ENCODE measurements around the gene ADAMTS2.

The ADAMTS2 gene

DNA sequence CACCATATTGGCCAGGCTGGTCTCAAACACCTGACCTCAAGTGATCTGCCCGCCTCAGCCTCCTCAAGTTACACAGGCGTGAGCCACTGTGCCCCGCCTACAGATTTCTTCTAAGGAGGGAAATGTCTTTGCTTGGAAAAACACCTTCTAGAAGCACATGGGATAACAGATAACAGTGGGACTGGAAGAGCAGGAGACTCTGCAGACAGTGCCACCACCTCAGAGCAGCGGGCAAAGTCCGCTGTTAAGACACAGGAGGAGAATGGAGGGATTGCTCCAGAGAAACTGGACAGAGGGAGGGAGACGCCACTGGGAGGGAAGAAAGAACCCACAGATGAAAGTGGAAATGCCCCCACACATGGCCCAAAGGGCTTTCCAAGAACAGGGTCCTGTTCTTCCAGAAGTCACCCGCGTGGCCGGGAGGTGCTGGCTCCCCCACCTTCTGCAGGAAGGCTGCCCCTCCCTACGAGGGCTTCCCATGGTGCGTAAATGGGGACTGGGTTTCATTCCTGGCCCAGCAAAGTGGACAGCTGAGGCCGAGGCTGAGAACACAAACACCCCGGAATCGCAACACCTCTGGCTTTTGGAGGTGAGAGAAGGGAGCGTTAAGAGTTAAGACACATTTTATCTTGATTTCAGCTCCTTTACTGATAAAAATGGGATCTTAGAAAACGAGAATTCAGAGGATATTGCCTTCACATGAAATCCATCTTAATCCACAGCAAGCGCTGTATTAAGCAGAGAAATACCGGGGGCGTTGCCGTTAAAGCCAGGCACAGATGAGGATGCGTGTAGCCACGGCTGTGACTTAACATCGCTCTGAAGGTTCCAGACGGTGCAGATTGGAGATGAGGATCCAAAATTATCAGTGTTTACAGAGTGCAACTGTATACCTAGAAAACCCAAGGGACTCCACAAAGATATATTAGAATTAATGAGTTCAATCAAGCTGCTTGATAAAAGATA lies 11.2 kb downstream of the ADAMTS2 start:
- Histone ChIP-seq H3K4me1 (ENCODE audit: control insufficient read depth in 2 of 2, insufficient read depth in 2 of 2, low read length in 2 of 2) (no peaks in the 10 kb centered on the region), H3K27ac (ENCODE audit: low read depth in 2 of 2, low read length in 2 of 2) (no peak overlapping the region), H3K9me3 (ENCODE audit: control insufficient read depth in 2 of 2, low read length in 2 of 2) (no peaks in the 10 kb centered on the region), H3K36me3 (ENCODE audit: control insufficient read depth in 2 of 2, insufficient read depth in 2 of 2, low read length in 2 of 2) (no peaks in the 10 kb centered on the region), H3K4me3 (ENCODE audit: low read length in 2 of 2) (no peak overlapping the region), H3K27me3 (ENCODE audit: control insufficient read depth in 2 of 2, insufficient read depth in 2 of 2, low read length in 2 of 2) (no peaks in the 10 kb centered on the region), H3K9ac (ENCODE audit: low read depth in 1 of 2, low read length in 2 of 2) (no peak overlapping the region)

DNA sequence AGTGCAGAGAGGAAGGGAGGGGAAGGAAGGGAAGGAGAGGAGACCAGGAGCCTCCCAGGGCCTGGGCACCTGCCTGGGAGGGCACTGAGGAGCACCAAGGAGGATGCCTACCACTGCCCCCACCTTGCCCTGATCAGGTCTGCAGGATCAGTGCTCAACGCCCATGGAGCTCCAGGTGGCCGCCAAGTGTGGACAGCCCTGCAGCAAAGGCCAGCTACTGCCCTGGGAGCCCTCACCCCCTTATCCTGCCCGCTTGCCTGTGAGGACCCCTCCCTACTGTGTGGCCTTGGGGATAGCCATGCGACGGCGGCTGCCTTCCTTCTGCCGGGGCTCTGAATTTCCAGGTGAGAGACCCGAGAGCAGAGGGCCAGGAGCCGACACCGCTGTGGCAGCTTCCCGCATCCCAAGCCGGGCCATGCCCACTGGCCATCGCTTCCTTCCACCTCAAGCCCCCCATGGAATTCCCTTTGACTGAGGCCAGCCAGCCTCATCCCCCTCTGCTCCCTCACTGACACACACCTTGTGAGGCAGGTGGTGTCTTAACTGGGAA lies 12.4 kb downstream of the ADAMTS2 start:
- Histone ChIP-seq H3K36me3 (ENCODE audit: control insufficient read depth in 2 of 2, insufficient read depth in 2 of 2, low read length in 2 of 2) (no peaks in the 10 kb centered on the region), H3K27ac (ENCODE audit: low read depth in 2 of 2, low read length in 2 of 2) (no peak overlapping the region), H3K4me1 (ENCODE audit: control insufficient read depth in 2 of 2, insufficient read depth in 2 of 2, low read length in 2 of 2) (no peaks in the 10 kb centered on the region), H3K27me3 (ENCODE audit: control insufficient read depth in 2 of 2, insufficient read depth in 2 of 2, low read length in 2 of 2) (no peaks in the 10 kb centered on the region), H3K4me3 (ENCODE audit: low read length in 2 of 2) (no peak overlapping the region), H3K9ac (ENCODE audit: low read depth in 1 of 2, low read length in 2 of 2) (no peak overlapping the region), H3K9me3 (ENCODE audit: control insufficient read depth in 2 of 2, low read length in 2 of 2) (no peaks in the 10 kb centered on the region)

DNA sequence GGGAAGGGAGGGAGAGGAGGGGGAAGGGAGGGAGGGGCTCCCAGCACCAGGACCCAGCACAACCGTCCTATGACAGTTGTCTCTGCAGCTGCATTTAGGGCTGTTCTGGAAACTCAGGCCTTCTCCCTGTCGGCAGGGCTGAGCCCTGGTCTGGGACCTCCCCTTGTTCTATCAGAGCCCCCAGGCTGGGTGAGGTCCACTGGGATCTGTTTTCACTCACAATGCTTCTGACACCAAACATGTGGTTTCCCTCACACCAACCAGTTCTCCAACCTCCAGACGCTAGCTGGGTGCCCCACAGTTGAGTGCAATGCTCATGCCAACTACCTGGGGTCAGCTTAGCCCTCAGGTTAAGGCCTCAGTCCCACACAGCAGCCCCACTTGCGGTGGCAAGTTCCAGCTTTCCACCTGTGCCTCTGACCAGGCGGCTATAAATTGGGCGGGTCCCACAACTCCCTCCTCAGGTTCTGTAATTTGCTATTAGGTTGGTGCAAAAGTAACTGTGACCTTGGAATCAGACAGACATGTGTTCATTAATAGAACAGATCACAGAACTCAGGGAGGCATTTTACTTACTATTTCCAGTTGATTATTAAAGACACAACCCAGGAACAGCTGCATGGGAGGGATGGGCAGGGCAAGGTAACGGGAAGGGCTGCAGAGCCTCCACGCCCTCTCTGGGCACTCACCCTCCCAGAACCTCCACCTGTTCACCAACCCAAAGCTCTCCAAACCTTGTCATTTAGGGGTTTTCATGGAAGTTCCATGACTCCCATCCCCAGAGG lies 13.5 kb downstream of the ADAMTS2 start:
- Histone ChIP-seq H3K9me3 (ENCODE audit: control insufficient read depth in 2 of 2, low read length in 2 of 2) (no peaks in the 10 kb centered on the region), H3K9ac (ENCODE audit: low read depth in 1 of 2, low read length in 2 of 2) (no peak overlapping the region), H3K27me3 (ENCODE audit: control insufficient read depth in 2 of 2, insufficient read depth in 2 of 2, low read length in 2 of 2) (no peaks in the 10 kb centered on the region), H3K36me3 (ENCODE audit: control insufficient read depth in 2 of 2, insufficient read depth in 2 of 2, low read length in 2 of 2) (no peaks in the 10 kb centered on the region), H3K4me1 (ENCODE audit: control insufficient read depth in 2 of 2, insufficient read depth in 2 of 2, low read length in 2 of 2) (no peaks in the 10 kb centered on the region), H3K4me3 (ENCODE audit: low read length in 2 of 2) (no peak overlapping the region), H3K27ac (ENCODE audit: low read depth in 2 of 2, low read length in 2 of 2) (no peak overlapping the region)

DNA sequence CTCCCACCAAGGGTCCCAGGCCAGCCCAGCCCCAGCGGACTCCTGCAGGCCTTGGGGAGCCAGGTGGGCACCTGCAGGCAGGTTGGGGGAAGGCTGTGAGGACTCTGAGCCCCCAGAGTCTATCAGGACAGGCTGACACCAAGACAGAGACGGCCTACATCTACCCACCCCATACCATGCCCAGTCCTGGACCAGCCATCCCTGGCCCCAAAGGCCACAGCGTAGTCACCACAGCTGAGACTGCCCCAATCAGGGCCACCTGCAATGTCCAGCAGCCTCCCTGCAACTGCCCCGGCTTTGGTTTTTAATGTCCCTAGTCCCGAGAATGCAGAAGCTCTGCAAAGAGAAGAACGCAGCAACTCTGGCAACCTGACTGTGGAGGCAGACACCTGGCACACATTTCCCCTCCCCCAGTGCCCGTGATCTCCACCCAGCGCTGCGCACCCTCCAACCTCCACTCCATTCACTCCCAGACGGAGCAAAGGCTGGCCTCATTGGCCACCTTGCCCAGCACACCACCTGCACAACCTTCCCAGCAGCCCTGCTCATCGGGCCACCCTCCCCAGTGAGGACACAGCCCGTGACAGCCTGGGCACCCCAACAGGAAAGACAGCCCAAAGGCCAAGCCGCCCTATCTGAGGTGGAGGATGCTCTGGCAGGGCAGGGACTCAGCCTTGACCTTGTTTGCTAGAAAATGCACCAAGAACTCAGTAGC lies 14.9 kb downstream of the ADAMTS2 start:
- no peaks in the 10 kb centered on the region for H3K27me3 ChIP-seq (ENCODE audit: control insufficient read depth in 2 of 2, insufficient read depth in 2 of 2, low read length in 2 of 2)
- no peak overlapping the region for H3K9ac ChIP-seq (ENCODE audit: low read depth in 1 of 2, low read length in 2 of 2)
- H3K4me3 ChIP-seq (ENCODE audit: low read length in 2 of 2), result no peak overlapping the region
- H3K27ac ChIP-seq (ENCODE audit: low read depth in 2 of 2, low read length in 2 of 2), result no peak overlapping the region
- H3K36me3 ChIP-seq (ENCODE audit: control insufficient read depth in 2 of 2, insufficient read depth in 2 of 2, low read length in 2 of 2), result no peaks in the 10 kb centered on the region
- H3K9me3 ChIP-seq (ENCODE audit: control insufficient read depth in 2 of 2, low read length in 2 of 2), result no peaks in the 10 kb centered on the region
- no peaks in the 10 kb centered on the region for H3K4me1 ChIP-seq (ENCODE audit: control insufficient read depth in 2 of 2, insufficient read depth in 2 of 2, low read length in 2 of 2)

DNA sequence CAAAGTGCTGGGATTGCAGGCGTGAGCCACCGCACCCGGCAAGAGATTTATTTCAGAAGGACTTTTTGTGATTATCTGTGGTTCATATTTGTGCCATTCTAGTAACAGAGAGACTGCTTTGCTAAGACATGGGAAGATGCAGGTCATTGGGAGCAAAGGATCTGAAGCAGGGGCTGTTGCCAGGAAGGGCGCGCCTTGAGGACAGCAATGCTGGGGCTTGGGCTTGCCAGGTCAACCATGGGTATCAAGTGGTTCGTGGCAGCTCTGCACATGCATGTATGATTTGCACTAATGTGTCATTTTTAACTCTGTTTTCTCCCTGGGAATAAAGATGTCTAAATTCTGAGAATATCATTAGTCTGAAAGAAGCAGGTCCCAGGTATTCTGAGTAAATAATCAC lies 17.0 kb downstream of the ADAMTS2 start:
- Histone ChIP-seq H3K9me3 (ENCODE audit: control insufficient read depth in 2 of 2, low read length in 2 of 2) (no peaks in the 10 kb centered on the region), H3K36me3 (ENCODE audit: control insufficient read depth in 2 of 2, insufficient read depth in 2 of 2, low read length in 2 of 2) (no peaks in the 10 kb centered on the region), H3K4me3 (ENCODE audit: low read length in 2 of 2) (no peak overlapping the region), H3K27me3 (ENCODE audit: control insufficient read depth in 2 of 2, insufficient read depth in 2 of 2, low read length in 2 of 2) (no peaks in the 10 kb centered on the region), H3K27ac (ENCODE audit: low read depth in 2 of 2, low read length in 2 of 2) (no peak overlapping the region), H3K9ac (ENCODE audit: low read depth in 1 of 2, low read length in 2 of 2) (no peak overlapping the region), H3K4me1 (ENCODE audit: control insufficient read depth in 2 of 2, insufficient read depth in 2 of 2, low read length in 2 of 2) (no peaks in the 10 kb centered on the region)

DNA sequence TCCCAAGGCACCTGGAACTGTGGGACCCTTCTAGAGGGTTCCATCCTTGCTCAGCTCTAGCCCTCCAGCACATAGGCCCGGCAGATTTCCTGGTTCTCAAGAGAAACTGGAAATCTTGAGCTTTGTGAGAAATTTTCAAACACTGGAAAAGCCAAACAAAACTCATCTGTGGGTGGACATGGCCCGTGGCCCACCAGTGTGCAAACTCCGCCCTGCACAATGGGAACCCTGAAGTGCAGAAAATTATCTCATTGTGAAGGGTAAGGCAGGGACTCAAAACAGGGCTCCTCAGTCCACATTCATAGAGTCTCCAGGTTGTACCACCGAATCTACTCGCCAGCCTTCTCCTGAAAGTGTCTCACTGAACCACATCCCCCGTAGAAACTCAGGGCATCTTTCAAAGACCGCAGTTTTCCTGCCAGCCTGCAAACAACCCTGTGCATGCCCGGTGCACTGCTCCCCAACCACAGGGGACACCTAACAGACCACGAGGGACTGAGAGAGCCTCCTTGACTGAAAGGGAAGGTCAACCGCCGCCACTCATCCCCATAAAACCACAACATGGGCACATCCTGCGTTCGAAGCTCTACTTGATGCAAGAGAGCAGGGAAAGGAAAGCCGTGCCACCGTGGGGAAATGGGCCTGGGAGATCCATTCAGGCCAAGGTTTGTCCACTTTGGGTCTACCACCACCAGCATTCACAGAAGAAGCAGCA lies 18.1 kb downstream of the ADAMTS2 start:
- H3K4me3 ChIP-seq (ENCODE audit: low read length in 2 of 2), result no peak overlapping the region
- no peaks in the 10 kb centered on the region for H3K4me1 ChIP-seq (ENCODE audit: control insufficient read depth in 2 of 2, insufficient read depth in 2 of 2, low read length in 2 of 2)
- H3K9me3 ChIP-seq (ENCODE audit: control insufficient read depth in 2 of 2, low read length in 2 of 2), result no peaks in the 10 kb centered on the region
- no peaks in the 10 kb centered on the region for H3K27me3 ChIP-seq (ENCODE audit: control insufficient read depth in 2 of 2, insufficient read depth in 2 of 2, low read length in 2 of 2)
- H3K36me3 ChIP-seq (ENCODE audit: control insufficient read depth in 2 of 2, insufficient read depth in 2 of 2, low read length in 2 of 2), result no peaks in the 10 kb centered on the region
- H3K27ac ChIP-seq (ENCODE audit: low read depth in 2 of 2, low read length in 2 of 2), result peak overlapping the region in 1 of 2 donors; percentile 42
- H3K9ac ChIP-seq (ENCODE audit: low read depth in 1 of 2, low read length in 2 of 2), result no peak overlapping the region

DNA sequence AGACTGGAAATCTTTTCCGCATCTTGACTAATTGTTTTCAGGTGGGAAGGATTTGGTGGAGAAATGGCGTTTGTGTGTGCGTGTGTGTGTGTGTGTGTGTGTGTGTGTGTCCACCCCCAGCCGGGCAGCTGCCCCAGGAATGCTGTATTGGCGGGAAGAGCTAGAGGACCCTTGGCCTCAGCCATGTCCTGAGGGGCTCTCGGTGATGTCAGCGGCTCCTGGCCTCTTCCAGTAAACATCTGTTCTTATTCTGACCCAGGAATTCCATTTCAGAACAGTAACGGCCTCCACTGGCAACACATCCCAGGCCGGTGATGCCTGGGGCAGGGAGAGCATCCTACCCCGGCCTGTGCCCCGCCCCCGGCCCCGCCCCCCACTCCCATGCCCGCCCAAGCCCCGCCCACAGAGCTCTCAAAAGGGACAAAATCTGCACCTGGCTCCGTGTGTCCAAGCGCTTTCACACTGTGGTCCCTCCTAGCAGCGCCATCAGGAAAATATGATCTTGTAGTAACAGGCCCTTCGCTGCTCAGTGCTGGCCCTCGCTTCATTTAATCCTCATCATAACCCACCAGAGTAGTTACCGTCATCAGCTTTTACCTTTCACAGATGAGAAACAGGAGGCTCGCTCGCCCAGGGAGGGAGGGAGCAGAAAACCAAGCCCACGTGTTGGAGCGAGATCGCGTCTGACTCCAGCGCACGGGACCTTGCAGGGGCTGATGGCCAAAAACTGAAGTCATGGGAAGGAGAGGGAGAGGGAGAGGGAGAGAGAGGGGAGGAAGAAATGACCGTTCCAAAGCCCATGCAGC lies 18.9 kb downstream of the ADAMTS2 start:
- no peaks in the 10 kb centered on the region for H3K27me3 ChIP-seq (ENCODE audit: control insufficient read depth in 2 of 2, insufficient read depth in 2 of 2, low read length in 2 of 2)
- peak overlapping the region in 1 of 2 donors; percentile 42 for H3K27ac ChIP-seq (ENCODE audit: low read depth in 2 of 2, low read length in 2 of 2)
- no peak overlapping the region for H3K4me3 ChIP-seq (ENCODE audit: low read length in 2 of 2)
- no peak overlapping the region for H3K9ac ChIP-seq (ENCODE audit: low read depth in 1 of 2, low read length in 2 of 2)
- H3K4me1 ChIP-seq (ENCODE audit: control insufficient read depth in 2 of 2, insufficient read depth in 2 of 2, low read length in 2 of 2), result no peaks in the 10 kb centered on the region
- no peaks in the 10 kb centered on the region for H3K9me3 ChIP-seq (ENCODE audit: control insufficient read depth in 2 of 2, low read length in 2 of 2)
- H3K36me3 ChIP-seq (ENCODE audit: control insufficient read depth in 2 of 2, insufficient read depth in 2 of 2, low read length in 2 of 2), result no peaks in the 10 kb centered on the region

DNA sequence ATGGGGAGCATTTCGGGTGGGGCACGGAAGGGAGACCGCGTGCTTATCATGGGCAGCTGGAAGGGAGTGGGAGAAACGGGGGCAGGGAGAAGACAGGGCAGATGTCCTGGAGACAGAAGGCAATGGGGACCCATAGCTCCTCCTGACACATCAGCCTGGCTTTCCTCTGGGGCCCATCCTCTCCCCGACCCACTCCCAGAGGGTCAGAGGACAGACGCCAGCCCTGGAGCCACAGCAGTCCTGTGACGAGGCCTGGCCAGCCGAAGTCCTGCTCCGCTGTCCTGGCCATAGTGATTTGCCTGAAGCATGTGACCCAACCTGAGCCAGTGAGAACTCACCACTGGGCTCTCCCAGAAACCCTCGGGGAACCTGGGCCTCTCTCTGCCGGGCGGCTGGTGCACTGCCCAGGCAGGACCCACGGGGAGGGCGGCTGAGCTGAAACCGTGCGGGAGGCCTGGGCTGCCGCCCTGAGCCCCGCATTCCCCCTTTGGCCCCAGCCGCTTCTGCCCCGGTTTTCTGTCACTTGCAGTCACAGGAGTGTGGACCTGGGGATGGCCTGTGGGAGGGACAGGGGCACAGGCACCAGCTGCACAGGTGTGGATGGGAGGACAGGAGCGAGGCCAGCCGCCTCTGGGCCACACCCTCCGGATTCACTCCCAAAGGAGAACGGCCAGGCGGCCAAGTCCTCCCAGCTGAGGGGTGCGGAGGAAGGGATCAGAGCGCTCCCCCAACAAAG lies 19.8 kb downstream of the ADAMTS2 start:
- Histone ChIP-seq H3K9ac (ENCODE audit: low read depth in 1 of 2, low read length in 2 of 2) (no peak overlapping the region), H3K36me3 (ENCODE audit: control insufficient read depth in 2 of 2, insufficient read depth in 2 of 2, low read length in 2 of 2) (no peaks in the 10 kb centered on the region), H3K27me3 (ENCODE audit: control insufficient read depth in 2 of 2, insufficient read depth in 2 of 2, low read length in 2 of 2) (no peaks in the 10 kb centered on the region), H3K9me3 (ENCODE audit: control insufficient read depth in 2 of 2, low read length in 2 of 2) (no peaks in the 10 kb centered on the region), H3K27ac (ENCODE audit: low read depth in 2 of 2, low read length in 2 of 2) (no peak overlapping the region), H3K4me1 (ENCODE audit: control insufficient read depth in 2 of 2, insufficient read depth in 2 of 2, low read length in 2 of 2) (no peaks in the 10 kb centered on the region), H3K4me3 (ENCODE audit: low read length in 2 of 2) (no peak overlapping the region)
